HFF-Myc (cell line): ENCODE data around the gene EVI5L.

Experiments
- DNase-seq: peaks from one replicate; pipeline ENCODE4 v3.0.0-alpha.2; 2011; ENCODE audit warnings: low read depth; ENCODE audit errors: extremely low read depth
- H3K4me3 ChIP-seq: replicated peaks from 2 replicates; pipeline ENCODE4 v1.5.1; 2011; ENCODE audit warnings: low read depth, mild to moderate bottlenecking, control low read depth, low read length
- CTCF ChIP-seq: IDR thresholded peaks from 2 replicates; pipeline ENCODE4 v1.5.1; 2012; ENCODE audit warnings: mild to moderate bottlenecking, low read depth, low read length, control low read depth; ENCODE audit errors: missing control alignments

The EVI5L gene

GRCh38 chr19:7898967-7899366 lies 68.9 kb downstream of the EVI5L start:
- H3K4me3 ChIP-seq, result no peak overlapping the region
- no peak for DNase-seq
- no peak for TF ChIP-seq CTCF

GRCh38 chr19:7899751-7900378 lies 69.8 kb downstream of the EVI5L start:
- DNase-seq, result no peak
- TF ChIP-seq CTCF, result no peak
- H3K4me3 ChIP-seq, result no peak overlapping the region

- DNase-seq, result no peak
- no peak for TF ChIP-seq CTCF
- no peak overlapping the region for H3K4me3 ChIP-seq
Measured at GRCh38 chr19:7900401-7900870, 70.4 kb downstream of the EVI5L start.

- no peak for TF ChIP-seq CTCF
- H3K4me3 ChIP-seq, result no peak overlapping the region
- DNase-seq, result no peak
Measured at GRCh38 chr19:7900931-7901330, 70.9 kb downstream of the EVI5L start.

GRCh38 chr19:7901337-7901736 lies 71.3 kb downstream of the EVI5L start:
- TF ChIP-seq CTCF, result no peak
- no peak overlapping the region for H3K4me3 ChIP-seq
- DNase-seq, result no peak

- peak overlapping the region; percentile 94 for H3K4me3 ChIP-seq
- DNase-seq, result no peak
- no peak for TF ChIP-seq CTCF
Measured at GRCh38 chr19:7902796-7903243, 72.8 kb downstream of the EVI5L start.
